ENCODE measurements around the gene BOLA3. TPM values are rescaled to one million over a fixed set of nuclear protein-coding genes. Genes with fewer than 3 reads are reported as not detected.
A peak's percentile ranks its signal among the peaks of the same experiment; 100 is the strongest.

Gene BOLA3
- total and polyA plus RNA-seq, 2 donors (not counting 1 experiment from before 2014, with no cell fraction given) = 6.5 to 8.5 TPM

DNA sequence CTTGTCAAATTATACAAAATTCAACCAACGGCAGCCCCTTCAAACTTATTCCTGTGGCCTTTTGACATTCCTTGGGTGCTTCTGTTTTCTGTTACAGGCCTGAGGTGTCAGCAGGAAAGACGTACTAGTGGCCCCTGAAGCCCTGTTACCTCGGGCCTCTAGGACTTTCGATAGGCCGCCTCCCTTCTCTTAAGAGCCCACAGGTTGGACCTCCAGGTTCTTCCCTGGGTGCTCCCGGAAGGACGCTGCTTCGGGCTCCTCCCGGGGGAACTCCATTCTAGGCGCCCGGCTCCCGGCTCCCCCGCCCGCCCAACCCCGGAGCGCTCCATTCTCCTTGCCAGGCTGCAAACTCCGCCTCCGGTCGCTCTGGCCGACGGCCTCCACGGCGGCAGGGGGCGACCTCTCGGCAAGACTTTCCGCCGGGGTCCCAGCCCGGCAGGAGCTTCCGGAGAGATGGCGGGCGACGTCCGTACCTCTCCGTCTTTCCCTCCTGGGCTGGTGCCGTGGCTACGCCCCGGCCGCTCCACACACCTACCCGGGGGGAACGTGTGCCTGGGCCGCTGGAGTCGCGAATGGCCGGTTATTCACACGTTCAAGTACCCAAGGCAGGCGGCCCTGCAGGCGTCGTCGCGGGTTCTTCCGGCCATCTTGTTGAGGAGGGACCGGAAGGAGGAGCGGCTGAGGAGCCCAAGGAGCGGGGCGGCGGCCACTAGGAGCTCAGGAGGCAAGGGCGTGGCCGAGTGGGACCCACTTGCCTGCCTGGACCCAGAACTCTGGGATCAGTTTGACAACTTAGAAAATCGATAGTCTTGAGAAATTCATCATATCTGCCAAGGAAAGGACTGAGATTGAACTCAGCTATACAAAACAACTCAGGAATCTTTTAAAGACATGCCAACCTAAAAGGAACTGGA lies 27.5 kb downstream of the BOLA3 start:
- H3K4me3 ChIP-seq (ENCODE audit: control extremely low read depth in 1 of 5, extremely low read depth in 1 of 5, insufficient read depth in 1 of 5, low read depth in 2 of 5, low read length in 4 of 5) = peak overlapping the region; percentile 55 to 93 (median 88)
- H3K9ac ChIP-seq (ENCODE audit: low read length) = peak overlapping the region; percentile 79
- H3K9me3 ChIP-seq (ENCODE audit: control extremely low read depth in 1 of 3, control insufficient read depth in 2 of 3, insufficient read depth in 1 of 3, low read length in 2 of 3) = peaks cover 1 to 25% (median 6%) of the 10 kb centered on the region in 3 donors
- peaks cover 0 to 2% (median 0%) of the 10 kb centered on the region in 4 experiments for H3K27me3 ChIP-seq (replicated peaks in 1 of 4; ENCODE audit: control extremely low read depth in 1 of 4, control insufficient read depth in 3 of 4, insufficient read depth in 4 of 4, low read length in 3 of 4)
- H3K9me3 Mint-ChIP-seq (ENCODE audit: insufficient read depth) = peaks cover 2% of the 10 kb centered on the region
- peak; percentile 91 for DNase-seq
- peak overlapping the region; percentile 85 to 88 for H3K27ac ChIP-seq (ENCODE audit: low read length in 2 of 2)
- peaks cover 0 to 11% of the 10 kb centered on the region in 2 donors for H3K4me1 ChIP-seq (ENCODE audit: control insufficient read depth in 2 of 2, insufficient read depth in 2 of 2, low read length in 2 of 2)
- no peaks in the 10 kb centered on the region for H4K20me1 ChIP-seq (ENCODE audit: control insufficient read depth, insufficient read depth, low read length, poor library complexity, severe bottlenecking)
- intact Hi-C loops (cut with micrococcal nuclease) = loop anchor here (1.0 kb wide), 6 partner anchors 27 to 292 kb away; partner anchors contain the start of genes BOLA3, DGUOK, MTHFD2 and STAMBP
- H3K27ac Mint-ChIP-seq = peak overlapping the region; percentile 94
- peak overlapping the region; percentile 91 for H3K4me3 Mint-ChIP-seq
- CTCF ChIA-PET = interaction anchor here (0.6 to 2.8 kb wide), 17 partner anchors 10 to 466 kb away, joined by 3 to 17 read pairs (median 4); partner anchors contain the start of genes BOLA3, MTHFD2, STAMBP and TPRKB
- WGBS (ENCODE audit: insufficient coverage) = 2% methylated on average over 56 of the region's 59 CpGs
- H3K27me3 Mint-ChIP-seq = peaks cover 2% of the 10 kb centered on the region
- TF ChIP-seq EZH2 (IDR thresholded peaks at IDR 0.05; ENCODE audit: borderline replicate concordance, insufficient read depth, low read depth, low read length, poor library complexity, severe bottlenecking) = no peak
- TF ChIP-seq, protein P1, sequence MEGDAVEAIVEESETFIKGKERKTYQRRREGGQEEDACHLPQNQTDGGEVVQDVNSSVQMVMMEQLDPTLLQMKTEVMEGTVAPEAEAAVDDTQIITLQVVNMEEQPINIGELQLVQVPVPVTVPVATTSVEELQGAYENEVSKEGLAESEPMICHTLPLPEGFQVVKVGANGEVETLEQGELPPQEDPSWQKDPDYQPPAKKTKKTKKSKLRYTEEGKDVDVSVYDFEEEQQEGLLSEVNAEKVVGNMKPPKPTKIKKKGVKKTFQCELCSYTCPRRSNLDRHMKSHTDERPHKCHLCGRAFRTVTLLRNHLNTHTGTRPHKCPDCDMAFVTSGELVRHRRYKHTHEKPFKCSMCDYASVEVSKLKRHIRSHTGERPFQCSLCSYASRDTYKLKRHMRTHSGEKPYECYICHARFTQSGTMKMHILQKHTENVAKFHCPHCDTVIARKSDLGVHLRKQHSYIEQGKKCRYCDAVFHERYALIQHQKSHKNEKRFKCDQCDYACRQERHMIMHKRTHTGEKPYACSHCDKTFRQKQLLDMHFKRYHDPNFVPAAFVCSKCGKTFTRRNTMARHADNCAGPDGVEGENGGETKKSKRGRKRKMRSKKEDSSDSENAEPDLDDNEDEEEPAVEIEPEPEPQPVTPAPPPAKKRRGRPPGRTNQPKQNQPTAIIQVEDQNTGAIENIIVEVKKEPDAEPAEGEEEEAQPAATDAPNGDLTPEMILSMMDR (IDR thresholded peaks at IDR 0.05) = peak; percentile 69
- POLR2A ChIA-PET = interaction anchor here (0.7 to 1.4 kb wide), 9 partner anchors 27 to 352 kb away, joined by 3 to 9 read pairs (median 3); partner anchors contain the start of genes BOLA3, DGUOK, MOB1A and MRPL53
- peak overlapping the region; percentile 94 for H2AFZ ChIP-seq (ENCODE audit: insufficient read depth, low read depth, low read length, poor library complexity, severe bottlenecking)
- H3K4me1 Mint-ChIP-seq = peaks cover 8% of the 10 kb centered on the region
- H3K36me3 ChIP-seq (replicated peaks in 1 of 2; ENCODE audit: control extremely low read depth in 1 of 2, control insufficient read depth in 1 of 2, extremely low read depth in 1 of 2, insufficient read depth in 2 of 2, low read length in 1 of 2) = no peaks in the 10 kb centered on the region
- peak overlapping the region; percentile 82 for H3K4me2 ChIP-seq (replicated peaks; ENCODE audit: low read depth, low read length, poor library complexity, severe bottlenecking)
- ATAC-seq (ENCODE audit: low read depth) = peak; percentile 96
- no peaks in the 10 kb centered on the region for H3K79me2 ChIP-seq (ENCODE audit: control insufficient read depth, insufficient read depth, low read length)
